Measurements from ENCODE around the gene C4orf50.

Gene C4orf50

DNA sequence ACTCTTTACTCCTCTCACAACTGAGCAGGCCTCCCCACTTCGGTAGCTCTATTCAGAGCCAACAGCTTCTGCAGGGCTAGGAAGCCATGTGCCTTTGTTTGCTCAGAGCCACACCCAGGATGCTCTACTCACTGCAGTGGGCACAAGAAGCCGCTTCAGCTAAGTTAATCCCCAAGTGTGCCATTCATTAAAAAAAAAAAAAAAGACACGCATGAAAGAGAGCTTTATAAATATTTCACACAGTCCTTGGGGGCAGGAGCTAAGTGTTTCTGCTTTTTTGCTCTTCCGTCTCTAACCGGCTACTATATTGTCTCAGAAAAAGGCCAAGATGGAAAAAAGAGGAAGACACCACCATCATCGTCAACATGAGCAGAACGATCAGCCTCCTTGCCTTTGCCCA, 133.4 kb downstream of the C4orf50 start:
- TF ChIP-seq, protein P1, sequence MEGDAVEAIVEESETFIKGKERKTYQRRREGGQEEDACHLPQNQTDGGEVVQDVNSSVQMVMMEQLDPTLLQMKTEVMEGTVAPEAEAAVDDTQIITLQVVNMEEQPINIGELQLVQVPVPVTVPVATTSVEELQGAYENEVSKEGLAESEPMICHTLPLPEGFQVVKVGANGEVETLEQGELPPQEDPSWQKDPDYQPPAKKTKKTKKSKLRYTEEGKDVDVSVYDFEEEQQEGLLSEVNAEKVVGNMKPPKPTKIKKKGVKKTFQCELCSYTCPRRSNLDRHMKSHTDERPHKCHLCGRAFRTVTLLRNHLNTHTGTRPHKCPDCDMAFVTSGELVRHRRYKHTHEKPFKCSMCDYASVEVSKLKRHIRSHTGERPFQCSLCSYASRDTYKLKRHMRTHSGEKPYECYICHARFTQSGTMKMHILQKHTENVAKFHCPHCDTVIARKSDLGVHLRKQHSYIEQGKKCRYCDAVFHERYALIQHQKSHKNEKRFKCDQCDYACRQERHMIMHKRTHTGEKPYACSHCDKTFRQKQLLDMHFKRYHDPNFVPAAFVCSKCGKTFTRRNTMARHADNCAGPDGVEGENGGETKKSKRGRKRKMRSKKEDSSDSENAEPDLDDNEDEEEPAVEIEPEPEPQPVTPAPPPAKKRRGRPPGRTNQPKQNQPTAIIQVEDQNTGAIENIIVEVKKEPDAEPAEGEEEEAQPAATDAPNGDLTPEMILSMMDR (IDR thresholded peaks at IDR 0.05; ENCODE audit: low read depth, low read length, missing control alignments): no peak
- H3K27ac ChIP-seq: no peak overlapping the region
- H3K4me3 ChIP-seq (ENCODE audit: low read depth, low read length): no peak overlapping the region
- H3K27me3 ChIP-seq (replicated peaks): peaks cover 36% of the 10 kb centered on the region
- H3K36me3 ChIP-seq (replicated peaks): no peaks in the 10 kb centered on the region
- no peak for DNase-seq
- in situ Hi-C loops (cut with HindIII; ENCODE audit: low pct_ligation_motif_present, low sequenced_read_pairs): no loop called here

DNA sequence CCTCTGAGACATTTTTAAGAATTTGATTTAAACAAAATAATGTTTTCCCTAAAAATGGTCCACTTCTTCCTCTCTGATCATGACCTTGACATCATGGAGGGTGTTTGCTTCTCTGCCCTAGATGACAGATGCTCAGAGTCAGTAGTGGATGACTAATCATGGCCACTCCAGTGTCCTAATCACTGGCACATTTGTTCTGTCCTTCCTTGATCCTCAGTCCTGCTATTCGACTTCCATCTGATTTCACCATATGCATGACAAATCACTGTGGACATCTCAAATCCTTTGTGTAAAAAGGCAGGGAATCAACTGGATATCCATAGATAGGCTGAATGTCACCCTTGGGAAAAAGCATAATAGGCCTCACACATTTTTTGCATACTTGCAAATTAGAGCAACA, 134.3 kb downstream of the C4orf50 start:
- no peak for DNase-seq
- H3K4me3 ChIP-seq (ENCODE audit: low read depth, low read length): no peak overlapping the region
- TF ChIP-seq, protein P1 (IDR thresholded peaks at IDR 0.05; ENCODE audit: low read depth, low read length, missing control alignments): no peak
- H3K27ac ChIP-seq: no peak overlapping the region
- in situ Hi-C loops (cut with HindIII; ENCODE audit: low pct_ligation_motif_present, low sequenced_read_pairs): no loop called here
- no peaks in the 10 kb centered on the region for H3K36me3 ChIP-seq (replicated peaks)
- peaks cover 27% of the 10 kb centered on the region for H3K27me3 ChIP-seq (replicated peaks)

DNA sequence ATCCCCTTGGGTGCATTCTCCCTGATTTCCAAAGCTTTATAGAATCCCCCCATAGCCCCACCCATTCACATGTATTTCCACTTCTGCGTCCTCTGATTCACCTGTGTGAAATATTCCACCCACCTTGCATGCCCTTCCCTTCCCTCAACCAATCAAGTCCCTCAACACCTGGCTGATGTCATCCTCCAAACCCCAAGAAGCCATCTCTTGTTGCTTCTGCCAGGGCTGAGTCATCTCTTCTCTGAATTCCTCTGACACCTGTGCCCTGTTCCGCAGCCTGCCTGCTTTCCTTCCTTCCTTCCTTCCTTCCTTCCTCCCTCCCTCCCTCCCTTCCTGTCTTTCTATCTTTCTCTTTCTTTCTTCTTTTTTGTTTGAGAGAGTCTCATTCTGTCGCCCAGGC, 135.3 kb downstream of the C4orf50 start:
- H3K27me3 ChIP-seq (replicated peaks): peaks cover 21% of the 10 kb centered on the region
- H3K27ac ChIP-seq: no peak overlapping the region
- in situ Hi-C loops (cut with HindIII; ENCODE audit: low pct_ligation_motif_present, low sequenced_read_pairs): no loop called here
- no peak overlapping the region for H3K4me3 ChIP-seq (ENCODE audit: low read depth, low read length)
- TF ChIP-seq, protein P1 (IDR thresholded peaks at IDR 0.05; ENCODE audit: low read depth, low read length, missing control alignments): no peak
- H3K36me3 ChIP-seq (replicated peaks): no peaks in the 10 kb centered on the region
- DNase-seq: no peak

DNA sequence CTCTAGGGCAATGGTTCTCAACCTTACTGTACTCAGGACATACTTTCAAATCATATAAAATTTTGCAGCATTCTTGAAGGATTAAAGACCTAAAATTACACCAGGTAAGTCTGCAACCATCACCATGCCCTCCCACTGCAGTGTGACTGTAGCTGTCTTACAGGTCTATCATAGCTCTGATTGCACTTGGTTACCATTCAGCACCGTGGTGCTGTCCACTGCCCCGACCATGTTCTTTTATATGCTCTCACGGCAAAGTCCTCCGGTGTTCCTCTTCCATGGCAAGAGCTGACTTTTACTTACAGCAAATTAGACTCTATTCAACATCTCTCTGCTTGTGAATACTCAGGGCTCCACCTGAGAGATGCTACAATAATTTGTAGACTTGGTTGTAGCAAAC, 136.9 kb downstream of the C4orf50 start:
- Histone ChIP-seq H3K27me3 (replicated peaks) (peaks cover 5% of the 10 kb centered on the region), H3K4me3 (ENCODE audit: low read depth, low read length) (no peak overlapping the region), H3K36me3 (replicated peaks) (no peaks in the 10 kb centered on the region), H3K27ac (no peak overlapping the region)
- TF ChIP-seq, protein P1 (IDR thresholded peaks at IDR 0.05; ENCODE audit: low read depth, low read length, missing control alignments): no peak
- in situ Hi-C loops (cut with HindIII; ENCODE audit: low pct_ligation_motif_present, low sequenced_read_pairs): no loop called here
- DNase-seq: no peak

DNA sequence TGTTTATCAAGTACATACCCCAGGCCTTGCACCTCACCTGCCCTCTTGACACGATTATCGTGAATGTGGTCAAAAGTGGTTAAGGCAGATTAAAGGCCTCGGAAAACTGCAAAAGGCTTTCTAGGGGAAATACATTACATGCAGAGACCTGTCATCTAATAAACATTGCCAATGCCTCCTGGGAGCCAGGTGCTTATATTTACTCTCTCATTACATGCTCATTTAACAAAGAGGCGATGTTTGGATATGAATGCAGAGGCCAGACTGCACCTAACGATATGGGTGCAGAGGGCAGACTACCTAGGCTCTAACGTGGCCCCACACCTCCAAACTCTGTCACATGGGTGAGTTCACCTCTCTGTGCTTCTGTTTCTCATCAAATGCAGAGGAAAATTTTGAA, 139.9 kb downstream of the C4orf50 start:
- Histone ChIP-seq H3K27me3 (replicated peaks) (peaks cover 2% of the 10 kb centered on the region), H3K36me3 (replicated peaks) (no peaks in the 10 kb centered on the region), H3K27ac (no peak overlapping the region), H3K4me3 (ENCODE audit: low read depth, low read length) (no peak overlapping the region)
- in situ Hi-C loops (cut with HindIII; ENCODE audit: low pct_ligation_motif_present, low sequenced_read_pairs): no loop called here
- no peak for DNase-seq
- TF ChIP-seq, protein P1 (IDR thresholded peaks at IDR 0.05; ENCODE audit: low read depth, low read length, missing control alignments): no peak

DNA sequence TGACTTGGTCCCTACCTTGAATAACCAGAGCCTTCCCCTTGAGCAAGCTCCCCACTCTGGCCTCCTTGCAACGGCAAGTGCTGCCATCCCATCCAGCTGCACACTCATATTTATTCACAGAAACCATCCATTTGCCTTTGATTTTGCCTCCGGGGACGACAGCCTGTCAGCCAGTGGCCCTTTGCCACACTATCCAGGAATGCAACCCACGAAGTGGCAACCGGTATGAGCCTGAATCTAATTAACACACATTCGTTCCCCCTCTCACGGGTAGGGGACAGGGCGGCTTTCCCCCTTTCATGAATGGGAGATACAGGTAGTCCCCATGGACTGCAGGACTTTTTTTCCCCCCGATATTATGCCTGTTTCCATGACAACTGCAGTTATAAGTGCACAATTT, 140.8 kb downstream of the C4orf50 start:
- peaks cover 2% of the 10 kb centered on the region for H3K27me3 ChIP-seq (replicated peaks)

More for the DNA sequence above, 140.8 kb downstream of the C4orf50 start:
- Histone ChIP-seq H3K36me3 (replicated peaks) (no peaks in the 10 kb centered on the region), H3K27ac (no peak overlapping the region), H3K4me3 (ENCODE audit: low read depth, low read length) (no peak overlapping the region)
- no peak for DNase-seq
- in situ Hi-C loops (cut with HindIII; ENCODE audit: low pct_ligation_motif_present, low sequenced_read_pairs): no loop called here
- TF ChIP-seq, protein P1 (IDR thresholded peaks at IDR 0.05; ENCODE audit: low read depth, low read length, missing control alignments): no peak
